Left kidney (tissue), 2 donors: ENCODE measurements around the gene ACP1. TPM values are rescaled to one million over a fixed set of nuclear protein-coding genes. Genes with fewer than 3 reads are reported as not detected.
"Not testable (repeated sequence)": the region's sequence is repeated elsewhere in the genome, so short reads cannot be mapped to it uniquely, and the experiment has no call there.

Experiments
- DNase-seq: peaks from one replicate; pipeline ENCODE4 v3.0.0-alpha.2; 2013
- polyA plus RNA-seq: library from polyadenylated mRNA; unstranded; fragments of 120-200 nt; gene quantifications from one replicate; pipeline ENCODE4 v1.2.1, GENCODE V29; 2013; ENCODE audit not compliant: insufficient read length

ACP1 gene
- polyA plus RNA-seq, 1 donor = 163 TPM

DNA sequence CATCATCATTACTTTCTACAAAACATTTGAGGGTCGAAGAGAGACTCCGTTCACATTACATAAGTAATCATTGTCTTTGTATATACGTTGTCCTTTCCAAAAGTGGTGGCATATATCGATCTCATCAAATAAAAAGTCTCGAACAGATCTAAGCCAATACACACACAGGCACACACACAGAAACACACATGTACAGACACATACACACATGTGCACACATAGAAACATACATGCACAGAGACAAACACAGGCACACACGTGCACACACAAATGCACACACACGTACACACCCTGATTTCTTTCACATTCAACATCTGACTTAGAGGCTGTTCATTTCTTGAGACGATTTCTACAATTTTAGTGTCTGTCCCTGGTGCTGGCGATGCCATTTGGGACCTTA is 40.6 kb downstream of the ACP1 start:
- no peak for DNase-seq

DNA sequence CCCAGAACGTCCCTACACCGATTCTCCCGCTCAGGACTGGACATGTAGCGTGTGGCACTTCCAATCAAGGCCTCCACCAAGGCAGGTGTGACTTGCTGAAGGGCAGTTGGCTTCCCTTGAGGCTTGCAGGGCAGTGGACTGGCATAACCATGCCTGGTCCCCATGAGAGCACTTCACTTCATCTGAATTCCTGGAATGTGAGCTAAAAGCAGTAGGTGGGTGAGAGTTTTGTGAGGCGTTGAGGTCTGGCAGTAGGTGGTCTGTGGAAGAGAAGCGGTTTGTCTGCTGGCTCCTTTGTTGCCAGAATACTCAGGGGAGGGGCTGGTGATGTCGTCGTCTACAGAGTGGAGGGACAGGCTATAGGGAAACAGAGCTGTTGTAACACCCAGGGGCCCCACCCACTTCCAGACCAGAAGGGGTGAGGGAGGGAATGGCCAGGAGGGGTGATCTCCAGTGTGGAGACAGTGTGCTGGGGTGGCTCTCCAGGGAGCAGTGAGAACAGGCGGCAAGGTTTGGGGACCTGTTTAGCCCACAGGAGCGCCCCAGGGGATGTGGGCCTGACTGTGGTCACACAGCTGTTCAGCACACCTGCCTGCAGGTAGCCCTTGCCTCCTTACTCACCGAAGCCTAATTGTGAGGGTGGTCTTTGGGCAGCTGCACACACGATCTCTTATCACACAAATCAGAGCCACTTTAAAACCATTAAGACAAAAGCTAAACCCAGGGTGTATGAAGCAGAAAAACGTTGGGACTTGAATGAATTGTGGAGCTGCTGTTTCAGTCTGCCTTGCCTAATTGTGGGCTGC is 44.6 kb downstream of the ACP1 start:
- no peak for DNase-seq

DNA sequence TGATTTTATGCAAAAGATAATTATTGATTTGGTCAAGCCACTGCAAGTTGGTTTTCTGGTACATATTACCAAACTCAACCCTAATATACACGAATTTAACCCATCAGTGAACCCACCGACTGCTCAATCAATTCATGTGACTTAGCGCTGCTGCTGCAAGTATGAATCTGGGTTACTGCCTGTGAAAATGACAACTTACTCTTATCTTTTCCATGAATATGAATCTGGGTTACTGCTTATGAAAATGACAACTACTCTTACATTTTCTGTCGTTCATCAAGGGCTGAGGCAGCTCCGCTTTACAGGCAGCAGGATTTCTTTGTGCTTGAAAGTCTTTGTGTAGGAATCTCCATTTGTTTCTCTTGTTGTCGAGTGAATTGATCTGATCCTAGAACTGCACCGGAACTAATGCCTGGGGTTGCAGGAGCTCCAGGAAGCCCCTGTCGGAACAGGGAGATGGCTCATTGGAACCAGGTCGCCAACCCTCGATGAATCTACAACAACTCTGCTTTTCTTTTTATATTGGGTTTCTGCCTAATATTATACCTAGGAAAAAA is 45.3 kb downstream of the ACP1 start:
- no peak for DNase-seq

DNA sequence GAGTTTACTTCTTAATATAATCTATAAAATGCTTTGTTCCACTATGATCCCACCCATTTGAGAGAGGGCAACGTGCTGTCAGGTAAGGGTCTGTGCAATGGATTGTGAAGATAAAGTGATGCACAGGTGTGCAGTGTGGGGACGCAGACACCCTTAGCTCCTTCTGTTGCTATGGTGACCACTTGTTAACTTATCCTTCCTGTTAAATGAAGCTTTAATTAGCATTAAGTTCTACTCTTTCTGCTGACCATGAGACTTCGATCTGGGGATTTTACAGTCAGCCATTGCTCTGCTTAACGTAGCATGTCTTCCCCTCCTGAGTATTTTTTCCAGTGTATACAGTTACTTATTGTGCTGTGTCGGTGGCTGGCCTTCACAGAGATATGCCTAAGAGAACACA is 46.2 kb downstream of the ACP1 start:
- DNase-seq = no peak

DNA sequence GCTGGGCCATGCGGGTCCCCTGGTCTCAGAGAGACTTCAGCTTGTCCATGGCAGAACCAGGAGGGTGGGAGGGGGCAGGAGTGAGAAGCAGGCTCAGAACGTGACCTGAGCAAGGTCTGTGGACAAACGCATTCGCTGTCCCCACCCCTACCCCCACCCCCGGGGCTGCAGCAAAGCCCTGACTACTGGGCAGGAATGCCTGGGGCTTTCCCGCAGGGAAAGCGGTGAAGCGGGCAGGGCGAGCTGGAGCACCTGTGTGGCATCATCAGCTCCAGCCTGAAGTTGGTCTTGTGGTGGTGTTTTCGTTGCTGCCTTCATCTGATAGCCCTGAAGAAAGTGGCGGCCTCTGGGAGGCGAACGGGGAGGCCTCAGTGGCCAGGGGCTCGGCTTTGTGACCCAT is 49.2 kb downstream of the ACP1 start:
- DNase-seq = no peak

DNA sequence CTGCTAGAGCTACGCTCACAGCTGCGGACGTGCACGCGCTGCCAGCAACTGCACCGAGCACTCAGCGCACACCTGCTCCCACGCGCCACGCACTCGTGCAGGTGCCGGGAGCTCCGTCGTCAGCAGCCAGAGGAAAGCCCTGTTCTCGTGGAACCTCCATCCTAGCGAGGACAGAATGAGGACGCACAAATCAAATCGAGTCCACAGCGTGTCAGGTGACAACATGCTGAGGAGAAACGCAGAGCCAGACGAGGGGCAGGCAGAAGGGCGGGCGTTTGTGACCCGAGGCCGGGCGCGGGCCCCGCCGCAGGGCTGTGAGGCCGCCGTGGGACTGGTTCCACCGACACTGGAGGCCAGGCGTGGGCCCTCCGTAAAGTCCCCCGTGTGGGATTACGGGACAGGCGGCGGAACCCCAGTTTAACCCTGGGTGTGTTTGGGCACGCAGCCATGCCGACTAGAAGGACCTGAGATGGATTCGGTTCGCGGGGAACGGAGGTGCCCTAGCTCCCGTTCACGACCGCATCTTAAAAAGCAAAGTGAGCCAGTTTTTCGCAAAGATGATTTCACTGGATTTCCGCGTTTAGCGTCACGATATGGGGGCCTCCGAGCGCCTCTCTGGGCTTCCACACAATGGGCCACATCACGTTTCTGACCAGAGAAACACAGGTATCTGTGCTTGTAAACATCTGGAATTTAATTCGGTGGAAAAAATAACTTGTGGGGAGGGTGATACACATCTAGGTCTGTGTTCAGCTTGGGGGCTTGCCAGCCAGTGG is 50.0 kb downstream of the ACP1 start:
- no peak for DNase-seq

DNA sequence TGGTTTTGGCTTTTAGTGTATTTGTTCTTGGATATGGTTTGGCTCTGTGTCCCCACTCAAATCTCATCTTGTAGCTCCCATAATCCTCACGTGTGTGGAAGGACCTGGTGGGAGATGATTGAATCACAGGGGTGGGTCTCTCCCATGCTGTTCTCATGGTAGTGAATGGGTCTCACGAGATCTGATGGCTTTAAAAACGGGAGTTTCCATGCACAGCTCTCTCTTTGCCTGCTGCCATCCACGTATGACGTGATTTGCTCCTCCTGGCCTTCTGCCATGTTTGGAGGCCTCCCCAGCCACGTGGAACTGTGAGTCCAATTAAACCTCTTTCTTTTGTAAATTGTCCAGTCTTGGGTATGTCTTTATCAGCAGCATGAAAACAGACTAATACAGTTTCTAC is 51.2 kb downstream of the ACP1 start:
- not testable (repeated sequence) for DNase-seq

DNA sequence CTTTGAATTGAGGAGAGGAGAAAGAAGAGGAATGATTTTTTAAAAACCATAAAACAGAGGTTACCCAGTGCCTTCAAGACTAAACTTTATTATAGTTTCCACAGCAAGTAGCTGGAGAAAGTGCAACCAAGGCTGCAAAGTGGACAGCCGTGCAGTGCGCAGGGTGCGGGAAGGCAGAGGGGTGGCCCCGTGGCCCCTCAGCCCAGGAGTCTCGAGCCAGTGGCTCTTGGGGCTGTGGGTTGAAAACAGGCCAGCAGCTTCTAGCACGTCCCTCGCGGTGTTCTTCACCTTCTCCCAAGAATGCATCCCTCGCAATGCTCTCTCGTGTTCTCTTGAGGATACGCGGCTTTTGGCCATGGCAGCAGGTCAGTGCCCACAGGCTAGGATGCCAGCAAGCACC is 51.6 kb downstream of the ACP1 start:
- DNase-seq = no peak

DNA sequence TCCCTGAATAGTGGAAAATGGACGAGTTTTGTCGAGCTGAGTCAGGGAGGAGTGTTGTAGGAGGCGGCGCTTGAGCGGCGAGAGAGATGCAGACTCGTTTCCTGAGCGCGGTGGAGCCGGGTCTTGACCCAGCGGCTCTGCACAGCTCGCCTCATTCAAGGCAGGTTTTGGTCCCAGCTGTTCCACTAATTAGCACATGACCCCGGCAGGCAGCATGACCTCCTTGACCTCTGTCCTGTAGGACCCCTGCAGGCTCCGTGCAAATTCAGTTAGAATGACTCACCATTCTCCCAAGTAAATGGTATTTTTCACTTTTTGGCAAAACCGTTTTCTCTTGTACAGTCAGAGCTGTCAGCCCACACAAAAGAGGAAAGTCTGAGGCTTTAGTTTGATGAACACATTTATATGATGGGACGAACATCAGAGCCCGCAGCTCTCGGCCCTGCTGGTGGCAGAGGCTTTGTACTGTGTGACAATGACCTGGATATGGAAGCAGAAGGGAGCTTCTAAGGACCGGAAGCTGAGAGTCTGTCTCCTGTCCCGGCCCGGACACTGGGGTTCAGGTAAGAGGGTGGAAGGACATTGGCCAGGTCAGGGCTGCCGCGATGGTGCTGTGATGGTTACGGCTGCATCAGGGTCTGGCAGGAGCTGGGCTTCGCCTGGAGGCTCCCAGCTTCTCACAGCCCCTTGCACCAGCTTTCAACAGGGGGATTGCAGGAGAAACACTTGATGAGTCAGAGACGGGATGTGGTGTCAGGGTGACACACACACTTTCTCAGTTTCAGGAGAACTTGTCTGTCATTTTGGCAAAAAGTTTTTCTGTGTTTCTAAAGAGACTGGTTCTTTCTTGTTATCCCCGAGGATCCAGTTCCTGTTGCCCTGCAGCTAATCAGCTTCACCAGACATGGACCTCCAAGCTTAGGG is 53.0 kb downstream of the ACP1 start:
- no peak for DNase-seq

DNA sequence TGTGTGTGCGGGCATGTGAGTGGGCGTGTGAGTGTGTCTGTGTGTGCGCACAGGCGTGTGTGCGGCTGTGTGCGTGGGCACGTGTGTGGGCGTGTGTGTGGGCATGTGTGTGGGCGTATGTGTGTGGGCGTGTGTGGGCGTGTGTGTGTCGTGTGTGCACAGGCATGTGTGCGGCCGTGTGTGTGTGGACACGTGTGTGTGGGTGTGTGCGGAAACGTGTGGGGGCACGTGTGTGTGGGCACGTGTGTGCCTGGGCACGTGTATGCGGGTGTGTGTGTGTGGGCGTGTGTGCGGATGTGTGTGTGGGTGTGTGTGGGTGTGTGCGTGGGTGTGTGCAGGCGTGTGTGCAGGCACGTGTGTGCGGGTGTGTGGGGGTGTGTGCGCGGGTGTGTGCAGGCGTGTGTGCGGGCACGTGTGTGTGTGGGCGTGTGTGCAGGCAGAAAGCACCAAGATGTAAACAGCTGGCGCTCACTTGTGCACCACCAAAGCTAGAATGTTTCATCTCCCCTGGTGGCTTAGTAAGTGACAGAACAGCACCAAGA is 54.4 kb downstream of the ACP1 start:
- no peak for DNase-seq

DNA sequence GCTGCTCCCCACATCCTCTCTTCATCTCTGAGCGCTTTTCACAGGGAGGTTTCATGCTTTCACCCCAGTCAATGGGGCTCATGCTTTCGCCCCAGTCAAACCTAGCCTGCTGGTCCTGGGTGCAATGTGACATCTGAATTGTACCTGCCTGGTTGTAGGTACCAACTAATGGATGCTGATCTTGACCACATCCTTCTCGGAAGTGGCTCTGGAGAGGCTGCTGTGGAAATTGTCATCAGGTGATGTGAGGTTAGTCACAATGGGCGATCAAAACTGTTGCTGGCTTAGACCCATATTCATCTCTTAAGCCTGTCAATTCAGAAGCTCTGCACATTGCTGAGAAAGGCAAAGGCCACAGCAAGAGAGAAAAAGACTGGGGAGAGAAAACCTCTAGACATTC is 55.8 kb downstream of the ACP1 start:
- no peak for DNase-seq

DNA sequence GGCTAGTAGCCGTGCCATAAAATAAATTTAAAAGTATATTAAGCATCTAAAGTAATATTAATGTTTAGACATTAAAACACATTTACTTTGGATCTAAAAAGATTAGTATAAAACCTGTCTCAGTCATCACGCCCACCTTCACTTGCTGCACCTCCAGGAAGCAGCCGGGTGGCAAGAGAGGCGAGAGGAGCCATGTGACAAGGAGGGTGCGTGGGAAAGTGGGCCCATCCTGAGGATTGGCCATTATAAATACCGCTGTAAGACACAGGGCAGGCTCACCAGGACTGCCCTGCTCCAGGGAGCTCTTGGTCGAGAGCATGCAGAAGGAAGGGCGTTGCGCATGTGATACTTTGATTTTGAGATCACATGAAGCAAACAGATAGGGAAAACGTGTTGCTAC is 57.6 kb downstream of the ACP1 start:
- no peak for DNase-seq

DNA sequence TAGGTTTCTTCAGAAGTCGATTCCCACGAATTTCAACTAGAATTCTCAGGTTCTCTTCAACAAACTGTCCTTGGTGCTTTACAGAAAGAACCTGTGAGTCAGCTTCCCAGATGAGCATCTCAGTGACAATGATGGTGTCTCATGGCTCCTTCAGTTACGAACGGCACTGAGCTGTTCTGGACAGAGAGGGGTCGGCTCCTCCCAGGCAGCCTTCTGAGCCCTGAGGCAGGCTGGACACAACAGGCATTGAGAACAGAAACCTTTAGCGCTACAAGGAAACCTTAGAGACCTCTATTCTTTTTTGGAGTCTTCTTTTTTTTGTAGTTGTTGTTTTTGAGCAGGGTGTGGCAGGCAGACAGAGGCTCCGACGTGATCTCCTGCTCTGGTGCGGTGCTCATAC is 58.3 kb downstream of the ACP1 start:
- no peak for DNase-seq

Other genes starting within 250 kb of the ACP1 start
- gene FAM110C, start 218.4 kb upstream of the ACP1 start, polyA plus RNA-seq = 15.4 TPM
- gene SH3YL1, start 915 bp upstream of the ACP1 start, polyA plus RNA-seq = 141 TPM
- gene ALKAL2, start 23.1 kb downstream of the ACP1 start, polyA plus RNA-seq = 4.9 TPM